PFSK-1 (cell line): Measurements from ENCODE around the gene NIM1K.

Experiments used
- FOXP2 ChIP-seq: optimal IDR thresholded peaks from 2 replicates; pipeline ENCODE3; 2011; ENCODE audit warnings: borderline replicate concordance, control low read depth, inconsistent platforms; ENCODE audit not compliant: insufficient read depth; ENCODE audit errors: extremely low read length, extremely low read depth
- POLR2AphosphoS5 ChIP-seq: IDR thresholded peaks from 2 replicates; pipeline ENCODE4 v1.6.1; 2012; ENCODE audit warnings: low read depth, mild to moderate bottlenecking, control low read depth, low read length, moderate library complexity
- SIN3A ChIP-seq: IDR thresholded peaks from 2 replicates; pipeline ENCODE4 v1.6.1; 2012; ENCODE audit warnings: mild to moderate bottlenecking, low read length, moderate library complexity, borderline replicate concordance; ENCODE audit not compliant: insufficient read depth
- TAF1 ChIP-seq: IDR thresholded peaks from 2 replicates; pipeline ENCODE4 v1.6.1; 2012; ENCODE audit warnings: low read length, control low read depth, borderline replicate concordance; ENCODE audit not compliant: insufficient read depth
- TF ChIP-seq, protein P1 (sequence below), 2 experiments: IDR thresholded peaks; 2 replicates each; pipeline versions ENCODE4 v1.6.1 to v1.8.0; 2011 to 2012; ENCODE audit warnings: low read depth in 2 of 2, low read length in 2 of 2, control low read depth in 1 of 2, inconsistent platforms in 1 of 2, mild to moderate bottlenecking in 1 of 2, moderate library complexity in 1 of 2; ENCODE audit not compliant: insufficient read depth in 1 of 2

The NIM1K gene

GRCh38 chr5:43274435-43275114, 82.5 kb downstream of the NIM1K start:
- TF ChIP-seq TAF1 (no peak), FOXP2 (no peak), POLR2AphosphoS5 (no peak), SIN3A (no peak)
- TF ChIP-seq, protein P1, sequence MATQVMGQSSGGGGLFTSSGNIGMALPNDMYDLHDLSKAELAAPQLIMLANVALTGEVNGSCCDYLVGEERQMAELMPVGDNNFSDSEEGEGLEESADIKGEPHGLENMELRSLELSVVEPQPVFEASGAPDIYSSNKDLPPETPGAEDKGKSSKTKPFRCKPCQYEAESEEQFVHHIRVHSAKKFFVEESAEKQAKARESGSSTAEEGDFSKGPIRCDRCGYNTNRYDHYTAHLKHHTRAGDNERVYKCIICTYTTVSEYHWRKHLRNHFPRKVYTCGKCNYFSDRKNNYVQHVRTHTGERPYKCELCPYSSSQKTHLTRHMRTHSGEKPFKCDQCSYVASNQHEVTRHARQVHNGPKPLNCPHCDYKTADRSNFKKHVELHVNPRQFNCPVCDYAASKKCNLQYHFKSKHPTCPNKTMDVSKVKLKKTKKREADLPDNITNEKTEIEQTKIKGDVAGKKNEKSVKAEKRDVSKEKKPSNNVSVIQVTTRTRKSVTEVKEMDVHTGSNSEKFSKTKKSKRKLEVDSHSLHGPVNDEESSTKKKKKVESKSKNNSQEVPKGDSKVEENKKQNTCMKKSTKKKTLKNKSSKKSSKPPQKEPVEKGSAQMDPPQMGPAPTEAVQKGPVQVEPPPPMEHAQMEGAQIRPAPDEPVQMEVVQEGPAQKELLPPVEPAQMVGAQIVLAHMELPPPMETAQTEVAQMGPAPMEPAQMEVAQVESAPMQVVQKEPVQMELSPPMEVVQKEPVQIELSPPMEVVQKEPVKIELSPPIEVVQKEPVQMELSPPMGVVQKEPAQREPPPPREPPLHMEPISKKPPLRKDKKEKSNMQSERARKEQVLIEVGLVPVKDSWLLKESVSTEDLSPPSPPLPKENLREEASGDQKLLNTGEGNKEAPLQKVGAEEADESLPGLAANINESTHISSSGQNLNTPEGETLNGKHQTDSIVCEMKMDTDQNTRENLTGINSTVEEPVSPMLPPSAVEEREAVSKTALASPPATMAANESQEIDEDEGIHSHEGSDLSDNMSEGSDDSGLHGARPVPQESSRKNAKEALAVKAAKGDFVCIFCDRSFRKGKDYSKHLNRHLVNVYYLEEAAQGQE (IDR thresholded peaks at IDR 0.05; ENCODE audit: insufficient read depth in 1 of 2, low read depth in 2 of 2, low read length in 2 of 2) = no peak

GRCh38 chr5:43275391-43275790, 83.4 kb downstream of the NIM1K start:
- TF ChIP-seq TAF1 (no peak), FOXP2 (no peak), SIN3A (no peak), POLR2AphosphoS5 (no peak)
- TF ChIP-seq, protein P1 (IDR thresholded peaks at IDR 0.05; ENCODE audit: insufficient read depth in 1 of 2, low read depth in 2 of 2, low read length in 2 of 2) = no peak

GRCh38 chr5:43279548-43280274, 87.7 kb downstream of the NIM1K start:
- TF ChIP-seq FOXP2 (no peak), SIN3A (no peak), POLR2AphosphoS5 (no peak), TAF1 (no peak)
- TF ChIP-seq, protein P1 (IDR thresholded peaks at IDR 0.05; ENCODE audit: insufficient read depth in 1 of 2, low read depth in 2 of 2, low read length in 2 of 2) = no peak

DNA sequence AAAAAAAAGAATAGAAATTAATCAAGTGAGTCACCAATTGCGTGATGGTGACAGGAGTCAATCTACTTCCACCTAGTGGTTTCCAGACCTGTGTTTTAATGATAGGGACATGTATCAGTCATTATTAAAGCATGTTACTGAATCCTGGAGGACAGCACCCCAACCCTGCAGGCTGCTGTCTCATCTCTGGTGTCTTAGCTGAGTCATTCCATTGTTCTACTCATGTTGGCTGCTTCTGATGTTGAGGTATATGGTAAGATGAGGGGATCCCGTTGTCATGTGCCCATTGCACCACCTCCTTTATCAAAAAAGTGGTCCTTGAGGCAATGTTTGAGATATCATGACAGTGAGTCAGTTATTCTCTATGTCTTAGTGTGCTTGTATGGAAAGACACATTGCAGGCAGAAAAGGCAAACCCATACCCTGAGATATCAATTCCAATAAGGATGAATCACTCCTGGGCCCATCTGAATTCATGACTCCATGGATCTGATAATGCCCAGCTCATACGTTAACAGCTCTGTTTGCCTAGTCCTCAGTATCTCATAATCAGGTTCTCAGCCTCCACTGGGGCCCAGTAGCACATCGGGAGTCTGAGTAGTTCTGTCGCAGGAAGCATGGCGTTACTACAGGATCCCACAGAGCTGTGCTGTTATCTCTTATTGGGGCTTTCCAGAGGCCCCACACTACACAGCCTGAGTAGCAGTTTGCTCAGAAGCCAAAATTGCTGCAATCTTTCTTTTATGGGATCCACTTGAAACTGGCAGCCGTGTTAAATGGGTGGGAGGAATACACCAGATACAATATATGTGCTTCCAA, 90.0 kb downstream of the NIM1K start:
- no peak for TF ChIP-seq TAF1
- no peak for TF ChIP-seq SIN3A
- TF ChIP-seq POLR2AphosphoS5 = no peak
- TF ChIP-seq FOXP2 = no peak
- TF ChIP-seq, protein P1 (IDR thresholded peaks at IDR 0.05; ENCODE audit: insufficient read depth in 1 of 2, low read depth in 2 of 2, low read length in 2 of 2) = no peak
